Upper lobe of left lung (tissue), 4 donors: ENCODE results near the gene KNOP1.

Source experiments
- POLR2A ChIP-seq, 4 donors: fragments of 450-650 bp; IDR thresholded peaks; one replicate each; pipeline ENCODE4 v1.5.1; 2016 to 2017; ENCODE audit warnings: antibody characterized with exemption in 4 of 4, mild to moderate bottlenecking in 2 of 4
- POLR2AphosphoS5 ChIP-seq, 2 donors: sonication (generic); formaldehyde crosslinking; IDR thresholded peaks; one replicate each; pipeline ENCODE4 v1.5.1; 2017; ENCODE audit warnings: antibody characterized with exemption in 2 of 2
- TF ChIP-seq, protein P1 (sequence below), 6 experiments: fragments of 450-650 bp in 4 of 6; fragments of 200-600 bp in 2 of 6; sonication (generic) in 2 of 6; IDR thresholded peaks; one replicate each; pipeline ENCODE4 v1.5.1; 2016 to 2019; ENCODE audit warnings: antibody characterized with exemption in 6 of 6

GRCh38 chr16:19735074-19735867 is 17.2 kb upstream of the KNOP1 start:
- TF ChIP-seq, protein P1, sequence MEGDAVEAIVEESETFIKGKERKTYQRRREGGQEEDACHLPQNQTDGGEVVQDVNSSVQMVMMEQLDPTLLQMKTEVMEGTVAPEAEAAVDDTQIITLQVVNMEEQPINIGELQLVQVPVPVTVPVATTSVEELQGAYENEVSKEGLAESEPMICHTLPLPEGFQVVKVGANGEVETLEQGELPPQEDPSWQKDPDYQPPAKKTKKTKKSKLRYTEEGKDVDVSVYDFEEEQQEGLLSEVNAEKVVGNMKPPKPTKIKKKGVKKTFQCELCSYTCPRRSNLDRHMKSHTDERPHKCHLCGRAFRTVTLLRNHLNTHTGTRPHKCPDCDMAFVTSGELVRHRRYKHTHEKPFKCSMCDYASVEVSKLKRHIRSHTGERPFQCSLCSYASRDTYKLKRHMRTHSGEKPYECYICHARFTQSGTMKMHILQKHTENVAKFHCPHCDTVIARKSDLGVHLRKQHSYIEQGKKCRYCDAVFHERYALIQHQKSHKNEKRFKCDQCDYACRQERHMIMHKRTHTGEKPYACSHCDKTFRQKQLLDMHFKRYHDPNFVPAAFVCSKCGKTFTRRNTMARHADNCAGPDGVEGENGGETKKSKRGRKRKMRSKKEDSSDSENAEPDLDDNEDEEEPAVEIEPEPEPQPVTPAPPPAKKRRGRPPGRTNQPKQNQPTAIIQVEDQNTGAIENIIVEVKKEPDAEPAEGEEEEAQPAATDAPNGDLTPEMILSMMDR (IDR thresholded peaks at IDR 0.05), result no peak
- TF ChIP-seq POLR2AphosphoS5 (IDR thresholded peaks at IDR 0.05) (no peak), POLR2A (IDR thresholded peaks at IDR 0.05) (no peak)
